ENCODE data around the gene ODF4. TPM values are rescaled to one million over a fixed set of nuclear protein-coding genes. Genes with fewer than 3 reads are reported as not detected.

Gene ODF4
- total and polyA plus RNA-seq, 4 donors, result not detected

GRCh38 chr17:8324132-8324531, 15.5 kb upstream of the ODF4 start:
- Histone ChIP-seq H3K4me1 (ENCODE audit: control insufficient read depth in 4 of 4, insufficient read depth in 4 of 4, low read length in 3 of 4) (peaks cover 5 to 8% (median 7%) of the 10 kb centered on the region in 4 donors), H3K9me3 (ENCODE audit: control insufficient read depth in 4 of 4, low read length in 3 of 4) (no peaks in the 10 kb centered on the region), H3K27ac (ENCODE audit: low read depth in 1 of 2, low read length in 2 of 2) (no peak overlapping the region), H3K27me3 (ENCODE audit: control insufficient read depth in 4 of 4, insufficient read depth in 4 of 4, low read length in 3 of 4) (no peaks in the 10 kb centered on the region), H3K9ac (ENCODE audit: low read depth in 1 of 2, low read length in 2 of 2) (no peak overlapping the region), H3K4me3 (ENCODE audit: low read depth in 1 of 3, low read length in 3 of 3) (no peak overlapping the region), H3K36me3 (ENCODE audit: control insufficient read depth in 4 of 4, insufficient read depth in 3 of 4, low read depth in 1 of 4, low read length in 3 of 4) (no peaks in the 10 kb centered on the region)
- TF ChIP-seq JUND (IDR thresholded peaks at IDR 0.05) (no peak), GABPA (IDR thresholded peaks at IDR 0.05 in 1 of 2, conservative IDR thresholded peaks at IDR 0.05 in 1 of 2) (no peak), RXRA (IDR thresholded peaks at IDR 0.05) (no peak), MAX (IDR thresholded peaks at IDR 0.05) (no peak), FOXA1 (IDR thresholded peaks at IDR 0.05) (no peak), RAD21 (IDR thresholded peaks at IDR 0.05) (no peak), CTCF (IDR thresholded peaks at IDR 0.05; ENCODE audit: low read depth, low read length, missing input control) (no peak), HNF4A (conservative IDR thresholded peaks at IDR 0.05) (no peak)
- WGBS, result 70% methylated on average over 5 of the region's 5 CpGs
- no peak for DNase-seq (ENCODE audit: low spot score)

- Histone ChIP-seq H3K4me1 (ENCODE audit: control insufficient read depth in 4 of 4, insufficient read depth in 4 of 4, low read length in 3 of 4) (peaks cover 5 to 8% (median 7%) of the 10 kb centered on the region in 4 donors), H3K9ac (ENCODE audit: low read depth in 1 of 2, low read length in 2 of 2) (no peak overlapping the region), H3K9me3 (ENCODE audit: control insufficient read depth in 4 of 4, low read length in 3 of 4) (no peaks in the 10 kb centered on the region), H3K36me3 (ENCODE audit: control insufficient read depth in 4 of 4, insufficient read depth in 3 of 4, low read depth in 1 of 4, low read length in 3 of 4) (no peaks in the 10 kb centered on the region), H3K27me3 (ENCODE audit: control insufficient read depth in 4 of 4, insufficient read depth in 4 of 4, low read length in 3 of 4) (no peaks in the 10 kb centered on the region), H3K27ac (ENCODE audit: low read depth in 1 of 2, low read length in 2 of 2) (no peak overlapping the region), H3K4me3 (ENCODE audit: low read depth in 1 of 3, low read length in 3 of 3) (no peak overlapping the region)
- TF ChIP-seq ATF3 (IDR thresholded peaks at IDR 0.05) (no peak), RAD21 (IDR thresholded peaks at IDR 0.05) (no peak), SP1 (IDR thresholded peaks at IDR 0.05) (no peak), FOXA1 (IDR thresholded peaks at IDR 0.05) (no peak), MAX (IDR thresholded peaks at IDR 0.05) (no peak), HNF4G (IDR thresholded peaks at IDR 0.05) (no peak)
- DNase-seq (ENCODE audit: low spot score), result no peak
- 75% methylated on average over 5 of the region's 5 CpGs for WGBS
Measured at GRCh38 chr17:8324923-8325322, 14.7 kb upstream of the ODF4 start.

- H3K4me3 ChIP-seq (ENCODE audit: low read depth in 1 of 3, low read length in 3 of 3), result peak overlapping the region in 2 of 3 donors; percentile 24 to 33
- no peak overlapping the region for H3K9ac ChIP-seq (ENCODE audit: low read depth in 1 of 2, low read length in 2 of 2)
- DNase-seq (ENCODE audit: low spot score), result no peak
- TF ChIP-seq NR2F2 (IDR thresholded peaks at IDR 0.05), result no peak
- TF ChIP-seq MAX (IDR thresholded peaks at IDR 0.05), result no peak
- TF ChIP-seq ATF3 (IDR thresholded peaks at IDR 0.05), result no peak
- no peak for TF ChIP-seq HNF4G (IDR thresholded peaks at IDR 0.05)
- TF ChIP-seq FOXA2 (IDR thresholded peaks at IDR 0.05), result no peak
- TF ChIP-seq CTCF (IDR thresholded peaks at IDR 0.05; ENCODE audit: low read depth, low read length, missing input control), result no peak
- TF ChIP-seq RAD21 (IDR thresholded peaks at IDR 0.05), result no peak
- TF ChIP-seq YY1 (IDR thresholded peaks at IDR 0.05), result no peak
- TF ChIP-seq TAF1 (conservative IDR thresholded peaks at IDR 0.05), result no peak
- no peak for TF ChIP-seq REST (IDR thresholded peaks at IDR 0.05)
- H3K27ac ChIP-seq (ENCODE audit: low read depth in 1 of 2, low read length in 2 of 2), result peak overlapping the region; percentile 35 to 67
- no peaks in the 10 kb centered on the region for H3K36me3 ChIP-seq (ENCODE audit: control insufficient read depth in 4 of 4, insufficient read depth in 3 of 4, low read depth in 1 of 4, low read length in 3 of 4)
- WGBS, result 6% methylated on average over 48 of the region's 48 CpGs
- peaks cover 5 to 8% (median 7%) of the 10 kb centered on the region in 4 donors for H3K4me1 ChIP-seq (ENCODE audit: control insufficient read depth in 4 of 4, insufficient read depth in 4 of 4, low read length in 3 of 4)
- H3K27me3 ChIP-seq (ENCODE audit: control insufficient read depth in 4 of 4, insufficient read depth in 4 of 4, low read length in 3 of 4), result no peaks in the 10 kb centered on the region
- H3K9me3 ChIP-seq (ENCODE audit: control insufficient read depth in 4 of 4, low read length in 3 of 4), result no peaks in the 10 kb centered on the region
Measured at GRCh38 chr17:8326511-8327302, 12.9 kb upstream of the ODF4 start.

All from liver (tissue), 9 donors.